ENCODE results near the gene EXOSC5.

Gene EXOSC5

DNA sequence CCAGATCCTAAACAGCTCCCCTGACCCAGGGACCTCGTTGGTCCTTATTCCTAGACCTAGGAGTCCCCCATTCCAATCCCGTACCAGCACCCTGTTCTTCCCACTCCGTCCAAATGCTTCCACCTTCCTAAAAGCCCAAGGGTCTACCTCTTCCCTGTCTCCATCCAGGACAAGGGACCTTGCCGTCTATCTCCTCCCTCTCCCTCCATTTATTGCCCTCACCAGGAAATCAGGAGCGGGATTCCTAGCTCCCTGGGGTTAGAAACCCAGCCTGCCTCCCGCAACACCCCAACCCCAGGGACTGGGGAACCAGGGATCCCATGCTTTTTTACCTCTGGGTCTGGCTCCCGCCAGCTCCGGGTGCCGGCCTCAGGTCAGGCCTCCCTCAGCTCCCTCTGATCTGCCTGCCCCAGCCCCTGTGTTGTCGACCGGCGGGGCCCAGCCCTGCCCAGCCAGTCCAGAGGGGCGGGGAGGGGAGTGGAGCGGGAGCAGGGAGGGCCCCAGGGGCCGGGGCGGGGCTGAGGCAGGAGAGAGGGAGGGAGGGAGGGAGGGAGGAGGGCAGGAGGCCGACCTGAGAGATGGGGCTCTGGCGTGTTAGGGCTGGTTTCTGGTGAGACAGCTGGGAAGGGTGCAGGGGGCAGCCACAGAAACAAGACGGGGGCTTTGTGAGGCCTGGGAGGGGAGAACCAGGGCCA is 29.9 kb upstream of the EXOSC5 start, which contains the start of gene B3GNT8:
Gene B3GNT8 (minus strand): TSS at position 423 of the 695 bp plus-strand sequence. CDS start 596 bp downstream, outside the sequence.
- TF ChIP-seq, protein P1, sequence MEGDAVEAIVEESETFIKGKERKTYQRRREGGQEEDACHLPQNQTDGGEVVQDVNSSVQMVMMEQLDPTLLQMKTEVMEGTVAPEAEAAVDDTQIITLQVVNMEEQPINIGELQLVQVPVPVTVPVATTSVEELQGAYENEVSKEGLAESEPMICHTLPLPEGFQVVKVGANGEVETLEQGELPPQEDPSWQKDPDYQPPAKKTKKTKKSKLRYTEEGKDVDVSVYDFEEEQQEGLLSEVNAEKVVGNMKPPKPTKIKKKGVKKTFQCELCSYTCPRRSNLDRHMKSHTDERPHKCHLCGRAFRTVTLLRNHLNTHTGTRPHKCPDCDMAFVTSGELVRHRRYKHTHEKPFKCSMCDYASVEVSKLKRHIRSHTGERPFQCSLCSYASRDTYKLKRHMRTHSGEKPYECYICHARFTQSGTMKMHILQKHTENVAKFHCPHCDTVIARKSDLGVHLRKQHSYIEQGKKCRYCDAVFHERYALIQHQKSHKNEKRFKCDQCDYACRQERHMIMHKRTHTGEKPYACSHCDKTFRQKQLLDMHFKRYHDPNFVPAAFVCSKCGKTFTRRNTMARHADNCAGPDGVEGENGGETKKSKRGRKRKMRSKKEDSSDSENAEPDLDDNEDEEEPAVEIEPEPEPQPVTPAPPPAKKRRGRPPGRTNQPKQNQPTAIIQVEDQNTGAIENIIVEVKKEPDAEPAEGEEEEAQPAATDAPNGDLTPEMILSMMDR (IDR thresholded peaks at IDR 0.05; ENCODE audit: control extremely low read depth, extremely low read depth, low read depth, missing control alignments), result no peak
- CTCF ChIA-PET, result interaction anchor here (1.1 to 2.1 kb wide), 2 partner anchors 22 to 136 kb away, joined by 5 to 7 read pairs; no protein-coding TSS in a partner anchor
- POLR2A ChIA-PET, result interaction anchor here (0.6 kb wide), 1 partner anchor 103 kb away, joined by 11 read pairs; no protein-coding TSS in a partner anchor
- DNase-seq (ENCODE audit: extremely low spot score), result peak; percentile 86

DNA sequence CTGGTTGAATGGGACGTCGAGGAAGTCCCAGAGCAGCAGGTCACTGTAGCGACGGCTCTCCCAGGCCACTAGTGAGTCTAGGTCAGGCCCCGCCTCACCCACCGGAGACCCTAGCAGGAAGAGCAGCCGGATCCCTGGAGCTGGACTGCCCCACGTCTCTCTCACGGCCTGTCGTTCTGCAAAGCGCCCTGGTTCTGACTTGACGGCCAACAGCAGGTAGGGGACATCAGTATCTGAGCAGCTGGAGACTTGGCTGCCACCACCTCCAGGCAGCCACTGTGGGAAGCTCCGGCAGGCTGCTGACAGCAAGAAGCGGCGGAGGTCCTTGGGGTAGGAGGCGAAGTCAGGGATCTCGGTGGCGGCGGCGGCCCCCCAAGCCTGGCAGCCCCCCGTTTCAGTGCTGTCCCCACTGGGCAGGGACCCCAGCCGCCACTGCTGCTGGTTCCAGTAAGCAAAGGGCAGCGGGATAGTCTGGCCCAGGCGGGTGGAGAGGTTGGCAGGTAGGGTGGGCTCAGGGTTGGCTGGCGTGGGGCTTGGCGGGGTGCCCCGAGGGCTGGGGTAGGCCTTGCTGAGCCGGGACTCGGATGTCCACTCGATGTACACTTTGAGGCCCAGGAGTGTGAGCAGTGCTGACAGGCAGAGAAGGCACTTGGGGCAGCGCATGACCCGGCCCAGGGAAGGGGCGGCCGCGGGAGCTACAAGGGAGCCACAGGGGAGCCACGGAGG is 29.1 kb upstream of the EXOSC5 start:
- POLR2A ChIA-PET, result no interaction called here
- CTCF ChIA-PET, result interaction anchor here (1.1 kb wide), 1 partner anchor 22 kb away, joined by 5 read pairs; no protein-coding TSS in a partner anchor
- TF ChIP-seq, protein P1 (IDR thresholded peaks at IDR 0.05; ENCODE audit: control extremely low read depth, extremely low read depth, low read depth, missing control alignments), result no peak
- no peak for DNase-seq (ENCODE audit: extremely low spot score)

DNA sequence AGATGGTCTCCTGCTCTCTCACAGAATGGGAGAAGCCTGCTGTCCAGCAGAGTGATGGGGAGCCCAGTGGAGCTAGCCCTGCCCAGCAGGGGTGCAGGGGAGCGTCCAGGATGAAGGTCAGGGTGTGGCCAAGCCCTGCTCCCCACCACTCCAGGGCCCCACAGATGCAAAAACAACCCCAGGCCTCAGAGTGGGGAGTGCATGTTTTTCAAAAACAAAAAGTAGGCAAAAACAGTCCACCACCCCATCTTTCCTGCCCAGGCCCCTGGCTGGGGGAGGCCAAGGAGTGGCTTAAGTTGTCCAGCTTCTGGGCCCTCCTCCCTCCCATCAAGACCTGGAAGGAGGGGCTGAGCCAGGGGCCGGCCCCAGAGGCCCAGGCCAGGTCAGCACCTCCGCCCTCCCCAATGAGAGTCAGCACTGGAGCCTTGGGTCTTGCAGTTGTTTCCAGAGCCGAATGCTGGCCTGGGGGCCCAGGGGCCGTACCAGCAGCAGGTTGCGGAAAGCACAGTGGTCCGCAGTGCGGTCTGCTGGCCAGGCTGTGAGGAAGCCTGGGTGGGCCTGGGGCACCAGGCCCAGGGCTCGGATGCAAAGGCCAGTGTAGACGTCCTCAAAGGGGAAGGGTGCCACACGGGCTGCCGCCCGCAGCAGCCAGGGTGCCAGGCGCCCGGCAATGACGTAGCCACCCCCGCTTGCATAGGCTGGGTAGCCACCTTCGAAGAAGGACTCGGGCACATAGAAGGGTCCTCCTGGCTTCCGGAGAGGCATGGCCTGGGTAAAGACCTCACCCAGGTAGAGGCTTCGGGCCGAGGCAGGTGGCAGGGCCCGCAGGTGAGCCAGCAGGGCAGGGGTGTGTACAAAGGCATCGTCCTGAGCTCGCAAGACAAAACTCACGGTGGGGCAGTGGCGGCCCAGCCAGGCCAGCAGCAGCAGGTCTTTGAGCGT is 28.3 kb upstream of the EXOSC5 start:
- POLR2A ChIA-PET, result no interaction called here
- CTCF ChIA-PET, result no interaction called here
- TF ChIP-seq, protein P1 (IDR thresholded peaks at IDR 0.05; ENCODE audit: control extremely low read depth, extremely low read depth, low read depth, missing control alignments), result no peak
- no peak for DNase-seq (ENCODE audit: extremely low spot score)

DNA sequence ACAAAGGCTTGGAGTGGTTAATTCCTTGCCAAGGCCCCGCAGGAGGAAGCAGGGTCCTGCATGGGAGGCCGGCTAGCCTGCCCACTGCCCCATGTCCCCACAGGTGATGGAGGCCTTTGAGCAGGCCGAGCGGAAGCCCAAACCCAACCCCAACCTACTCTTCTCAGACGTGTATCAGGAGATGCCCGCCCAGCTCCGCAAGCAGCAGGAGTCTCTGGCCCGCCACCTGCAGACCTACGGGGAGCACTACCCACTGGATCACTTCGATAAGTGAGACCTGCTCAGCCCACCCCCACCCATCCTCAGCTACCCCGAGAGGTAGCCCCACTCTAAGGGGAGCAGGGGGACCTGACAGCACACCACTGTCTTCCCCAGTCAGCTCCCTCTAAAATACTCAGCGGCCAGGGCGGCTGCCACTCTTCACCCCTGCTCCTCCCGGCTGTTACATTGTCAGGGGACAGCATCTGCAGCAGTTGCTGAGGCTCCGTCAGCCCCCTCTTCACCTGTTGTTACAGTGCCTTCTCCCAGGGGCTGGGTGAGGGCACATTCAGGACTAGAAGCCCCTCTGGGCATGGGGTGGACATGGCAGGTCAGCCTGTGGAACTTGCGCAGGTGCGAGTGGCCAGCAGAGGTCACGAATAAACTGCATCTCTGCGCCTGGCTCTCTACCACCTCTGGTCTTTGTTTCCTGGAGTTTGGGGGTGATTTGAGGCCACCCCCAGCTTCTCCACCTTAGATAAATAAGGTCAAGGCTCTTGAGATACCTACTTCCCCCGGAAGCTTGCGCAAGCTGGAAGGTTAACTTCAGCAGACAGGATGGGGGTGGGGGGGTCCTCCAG is 27.4 kb upstream of the EXOSC5 start:
- CTCF ChIA-PET, result no interaction called here
- POLR2A ChIA-PET, result no interaction called here
- TF ChIP-seq, protein P1 (IDR thresholded peaks at IDR 0.05; ENCODE audit: control extremely low read depth, extremely low read depth, low read depth, missing control alignments), result no peak
- no peak for DNase-seq (ENCODE audit: extremely low spot score)

- CTCF ChIA-PET, result no interaction called here
- POLR2A ChIA-PET, result no interaction called here
- TF ChIP-seq, protein P1 (IDR thresholded peaks at IDR 0.05; ENCODE audit: control extremely low read depth, extremely low read depth, low read depth, missing control alignments), result no peak
- no peak for DNase-seq (ENCODE audit: extremely low spot score)
Measured at GRCh38 chr19:41422955-41423354, 25.8 kb upstream of the EXOSC5 start.

Measured in GM10248 (cell line).